ENCODE results near the gene DAGLA. TPM values are rescaled to one million over a fixed set of nuclear protein-coding genes. Genes with fewer than 3 reads are reported as not detected.
A peak's percentile ranks its signal among the peaks of the same experiment; 100 is the strongest.

Gene DAGLA
- total and polyA plus RNA-seq, 2 of the 13 experiments (the other 11 are each of a cell fraction or from before 2014, with no cell fraction given), result 2.6 to 3.9 TPM

- TF ChIP-seq, protein P1, sequence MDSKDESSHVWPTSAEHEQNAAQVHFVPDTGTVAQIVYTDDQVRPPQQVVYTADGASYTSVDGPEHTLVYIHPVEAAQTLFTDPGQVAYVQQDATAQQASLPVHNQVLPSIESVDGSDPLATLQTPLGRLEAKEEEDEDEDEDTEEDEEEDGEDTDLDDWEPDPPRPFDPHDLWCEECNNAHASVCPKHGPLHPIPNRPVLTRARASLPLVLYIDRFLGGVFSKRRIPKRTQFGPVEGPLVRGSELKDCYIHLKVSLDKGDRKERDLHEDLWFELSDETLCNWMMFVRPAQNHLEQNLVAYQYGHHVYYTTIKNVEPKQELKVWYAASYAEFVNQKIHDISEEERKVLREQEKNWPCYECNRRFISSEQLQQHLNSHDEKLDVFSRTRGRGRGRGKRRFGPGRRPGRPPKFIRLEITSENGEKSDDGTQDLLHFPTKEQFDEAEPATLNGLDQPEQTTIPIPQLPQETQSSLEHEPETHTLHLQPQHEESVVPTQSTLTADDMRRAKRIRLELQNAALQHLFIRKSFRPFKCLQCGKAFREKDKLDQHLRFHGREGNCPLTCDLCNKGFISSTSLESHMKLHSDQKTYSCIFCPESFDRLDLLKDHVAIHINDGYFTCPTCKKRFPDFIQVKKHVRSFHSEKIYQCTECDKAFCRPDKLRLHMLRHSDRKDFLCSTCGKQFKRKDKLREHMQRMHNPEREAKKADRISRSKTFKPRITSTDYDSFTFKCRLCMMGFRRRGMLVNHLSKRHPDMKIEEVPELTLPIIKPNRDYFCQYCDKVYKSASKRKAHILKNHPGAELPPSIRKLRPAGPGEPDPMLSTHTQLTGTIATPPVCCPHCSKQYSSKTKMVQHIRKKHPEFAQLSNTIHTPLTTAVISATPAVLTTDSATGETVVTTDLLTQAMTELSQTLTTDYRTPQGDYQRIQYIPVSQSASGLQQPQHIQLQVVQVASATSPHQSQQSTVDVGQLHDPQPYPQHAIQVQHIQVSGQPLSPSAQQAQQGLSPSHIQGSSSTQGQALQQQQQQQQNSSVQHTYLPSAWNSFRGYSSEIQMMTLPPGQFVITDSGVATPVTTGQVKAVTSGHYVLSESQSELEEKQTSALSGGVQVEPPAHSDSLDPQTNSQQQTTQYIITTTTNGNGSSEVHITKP (CRISPR knock-in tag; IDR thresholded peaks at IDR 0.05; ENCODE audit: low read depth), result 0 out of 2 replicates have a peak, but pooled peaks have one; percentile 41
- TF ChIP-seq HMGA1 (CRISPR knock-in tag; conservative IDR thresholded peaks at IDR 0.05) (no peak), STAG1 (CRISPR knock-in tag; IDR thresholded peaks at IDR 0.05) (no peak), ARID5B (CRISPR knock-in tag; IDR thresholded peaks at IDR 0.05) (peak; percentile 41), ZNF629 (CRISPR knock-in tag; conservative IDR thresholded peaks at IDR 0.05) (peak; percentile 56; the same call in 1 of the 2 replicates), BHLHE40 (IDR thresholded peaks at IDR 0.05; ENCODE audit: low read length) (no peak), ADNP (CRISPR knock-in tag; IDR thresholded peaks at IDR 0.05) (no peak), HHEX (CRISPR knock-in tag; IDR thresholded peaks at IDR 0.05) (no peak), MTF2 (CRISPR knock-in tag; IDR thresholded peaks at IDR 0.05; ENCODE audit: borderline replicate concordance) (no peak), CBFB (CRISPR knock-in tag; IDR thresholded peaks at IDR 0.05) (no peak), MAX (IDR thresholded peaks at IDR 0.05) (no peak), ZNF138 (CRISPR knock-in tag; IDR thresholded peaks at IDR 0.05; ENCODE audit: low read depth) (no peak)
- TF ChIP-seq, protein P2, sequence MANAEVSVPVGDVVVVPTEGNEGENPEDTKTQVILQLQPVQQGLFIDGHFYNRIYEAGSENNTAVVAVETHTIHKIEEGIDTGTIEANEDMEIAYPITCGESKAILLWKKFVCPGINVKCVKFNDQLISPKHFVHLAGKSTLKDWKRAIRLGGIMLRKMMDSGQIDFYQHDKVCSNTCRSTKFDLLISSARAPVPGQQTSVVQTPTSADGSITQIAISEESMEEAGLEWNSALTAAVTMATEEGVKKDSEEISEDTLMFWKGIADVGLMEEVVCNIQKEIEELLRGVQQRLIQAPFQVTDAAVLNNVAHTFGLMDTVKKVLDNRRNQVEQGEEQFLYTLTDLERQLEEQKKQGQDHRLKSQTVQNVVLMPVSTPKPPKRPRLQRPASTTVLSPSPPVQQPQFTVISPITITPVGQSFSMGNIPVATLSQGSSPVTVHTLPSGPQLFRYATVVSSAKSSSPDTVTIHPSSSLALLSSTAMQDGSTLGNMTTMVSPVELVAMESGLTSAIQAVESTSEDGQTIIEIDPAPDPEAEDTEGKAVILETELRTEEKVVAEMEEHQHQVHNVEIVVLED (CRISPR knock-in tag; IDR thresholded peaks at IDR 0.05; ENCODE audit: borderline replicate concordance), result no peak
- TF ChIP-seq, protein P3, sequence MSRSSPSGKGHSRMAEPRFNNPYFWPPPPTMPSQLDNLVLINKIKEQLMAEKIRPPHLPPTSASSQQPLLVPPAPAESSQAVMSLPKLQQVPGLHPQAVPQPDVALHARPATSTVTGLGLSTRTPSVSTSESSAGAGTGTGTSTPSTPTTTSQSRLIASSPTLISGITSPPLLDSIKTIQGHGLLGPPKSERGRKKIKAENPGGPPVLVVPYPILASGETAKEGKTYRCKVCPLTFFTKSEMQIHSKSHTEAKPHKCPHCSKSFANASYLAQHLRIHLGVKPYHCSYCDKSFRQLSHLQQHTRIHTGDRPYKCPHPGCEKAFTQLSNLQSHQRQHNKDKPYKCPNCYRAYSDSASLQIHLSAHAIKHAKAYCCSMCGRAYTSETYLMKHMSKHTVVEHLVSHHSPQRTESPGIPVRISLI (CRISPR knock-in tag; IDR thresholded peaks at IDR 0.05; ENCODE audit: borderline replicate concordance), result 0 out of 2 replicates have a peak, but pooled peaks have one; percentile 69
- TF ChIP-seq, protein P4, sequence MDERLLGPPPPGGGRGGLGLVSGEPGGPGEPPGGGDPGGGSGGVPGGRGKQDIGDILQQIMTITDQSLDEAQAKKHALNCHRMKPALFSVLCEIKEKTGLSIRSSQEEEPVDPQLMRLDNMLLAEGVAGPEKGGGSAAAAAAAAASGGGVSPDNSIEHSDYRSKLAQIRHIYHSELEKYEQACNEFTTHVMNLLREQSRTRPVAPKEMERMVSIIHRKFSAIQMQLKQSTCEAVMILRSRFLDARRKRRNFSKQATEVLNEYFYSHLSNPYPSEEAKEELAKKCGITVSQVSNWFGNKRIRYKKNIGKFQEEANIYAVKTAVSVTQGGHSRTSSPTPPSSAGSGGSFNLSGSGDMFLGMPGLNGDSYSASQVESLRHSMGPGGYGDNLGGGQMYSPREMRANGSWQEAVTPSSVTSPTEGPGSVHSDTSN (CRISPR knock-in tag; IDR thresholded peaks at IDR 0.05), result no peak
- TF ChIP-seq, protein P5, sequence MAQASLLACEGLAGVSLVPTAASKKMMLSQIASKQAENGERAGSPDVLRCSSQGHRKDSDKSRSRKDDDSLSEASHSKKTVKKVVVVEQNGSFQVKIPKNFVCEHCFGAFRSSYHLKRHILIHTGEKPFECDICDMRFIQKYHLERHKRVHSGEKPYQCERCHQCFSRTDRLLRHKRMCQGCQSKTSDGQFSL (CRISPR knock-in tag; IDR thresholded peaks at IDR 0.05), result peak; percentile 98
Measured at GRCh38 chr11:61666684-61667297, 13.4 kb upstream of the DAGLA start (continued).
